H1 (cell line): ENCODE data around the gene PDZRN4. TPM values are rescaled to one million over a fixed set of nuclear protein-coding genes. Genes with fewer than 3 reads are reported as not detected.

Experiments used
- CTCF ChIA-PET: fragments of 300-600 bp; sonication (Branson Sonifier 250); formaldehyde crosslinking; loops from one replicate; lab custom pipeline; 2021; ENCODE audit not compliant: partially characterized antibody; lab: Charles Lee
- POLR2A ChIA-PET: fragments of 300-600 bp; sonication (Branson Sonifier 250); formaldehyde crosslinking; loops from one replicate; lab custom pipeline; 2021; ENCODE audit warnings: inconsistent platforms; ENCODE audit not compliant: partially characterized antibody; lab: Charles Lee
- DNase-seq, 2 experiments: peaks; one replicate each; pipeline versions ENCODE4 v3.0.0 to v3.0.0-alpha.2; 2010 to 2022; ENCODE audit warnings: low spot score in 2 of 2, low read depth in 1 of 2, mixed read lengths in 1 of 2
- FAIRE-seq: peaks from 2 replicates; lab custom pipeline; 2011; peaks lifted over from hg19 to GRCh38; lab: Jason Lieb, UNC
- H2AFZ ChIP-seq: 2 replicates; pipeline ENCODE4 v1.8.1; 2012; ENCODE audit warnings: low read length, inconsistent platforms
- H2AK5ac ChIP-seq: 2 replicates; pipeline ENCODE4 v1.6.1; 2013; ENCODE audit warnings: low read depth, low read length
- H2BK120ac ChIP-seq: replicated peaks from 2 replicates; pipeline ENCODE3; 2013; ENCODE audit warnings: low read depth, low read length, inconsistent platforms
- H2BK12ac ChIP-seq: 2 replicates; pipeline ENCODE4 v1.6.1; 2013; ENCODE audit warnings: low read depth, low read length
- H2BK15ac ChIP-seq: 2 replicates; pipeline ENCODE4 v1.6.1; 2013; ENCODE audit warnings: low read length
- H2BK20ac ChIP-seq: 2 replicates; pipeline ENCODE4 v1.6.1; 2013; ENCODE audit warnings: low read length
- H2BK5ac ChIP-seq: 2 replicates; pipeline ENCODE4 v1.6.1; 2013; ENCODE audit warnings: low read depth, low read length
- H3K14ac ChIP-seq: 2 replicates; pipeline ENCODE4 v1.6.1; 2013; ENCODE audit warnings: inconsistent platforms; ENCODE audit not compliant: insufficient read length
- H3K18ac ChIP-seq: 2 replicates; pipeline ENCODE4 v1.6.1; 2013; ENCODE audit warnings: low read length; ENCODE audit errors: extremely low read depth
- H3K23ac ChIP-seq: 2 replicates; pipeline ENCODE4 v1.6.1; 2013; ENCODE audit warnings: inconsistent platforms; ENCODE audit not compliant: insufficient read length
- H3K23me2 ChIP-seq: 2 replicates; pipeline ENCODE4 v1.6.1; 2013; ENCODE audit warnings: low read depth, low read length
- H3K27ac ChIP-seq: 2 replicates; pipeline ENCODE4 v1.6.1; 2011; ENCODE audit warnings: low read depth, low read length, inconsistent platforms
- H3K27me3 ChIP-seq, 4 experiments: replicated peaks in 1 of 4; 1 replicate in 1 of 4; 2 replicates in 3 of 4; pipeline versions ENCODE4 v1.6.1 to v1.8.1; 2011 to 2013; ENCODE audit warnings: low read length in 3 of 4, mild to moderate bottlenecking in 3 of 4, inconsistent platforms in 2 of 4, mixed read lengths in 2 of 4, moderate library complexity in 1 of 4; ENCODE audit not compliant: control insufficient read depth in 3 of 4, insufficient read depth in 3 of 4; ENCODE audit errors: extremely low read depth in 1 of 4
- H3K36me3 ChIP-seq, 4 experiments: 2 replicates each; pipeline versions ENCODE4 v1.6.1 to v1.8.1; 2011 to 2013; ENCODE audit warnings: mild to moderate bottlenecking in 4 of 4, low read length in 3 of 4, moderate library complexity in 2 of 4, control low read depth in 1 of 4, inconsistent platforms in 1 of 4; ENCODE audit not compliant: insufficient read depth in 4 of 4, control insufficient read depth in 2 of 4
- H3K4ac ChIP-seq: replicated peaks from 2 replicates; pipeline ENCODE3; 2013; ENCODE audit warnings: low read length, low read depth, mixed read lengths, inconsistent platforms; ENCODE audit not compliant: insufficient read length
- H3K4me1 ChIP-seq, 4 experiments: replicated peaks in 1 of 4; 1 replicate in 1 of 4; 2 replicates in 3 of 4; pipeline versions ENCODE4 v1.6.1 to v1.8.1; 2011 to 2013; ENCODE audit warnings: low read length in 3 of 4, inconsistent platforms in 2 of 4, mixed read lengths in 1 of 4; ENCODE audit not compliant: insufficient read depth in 4 of 4, control insufficient read depth in 3 of 4
- H3K4me2 ChIP-seq, 2 experiments: 2 replicates each; pipeline versions ENCODE4 v1.6.1 to v1.8.1; 2011 to 2013; ENCODE audit warnings: low read depth in 2 of 2, low read length in 2 of 2, control low read depth in 1 of 2, inconsistent platforms in 1 of 2, mild to moderate bottlenecking in 1 of 2; ENCODE audit not compliant: insufficient read depth in 1 of 2
- H3K4me3 ChIP-seq, 4 experiments: fragments of 200-600, 300-600 bp in 1 of 4; sonication (generic), shearing (Covaris generic), sonication (Bioruptor Twin) in 1 of 4; 2 replicates each; pipeline versions ENCODE4 v1.5.1 to v1.8.1; 2011 to 2016; ENCODE audit warnings: low read length in 4 of 4, low read depth in 3 of 4, control low read depth in 2 of 4, inconsistent platforms in 2 of 4, mild to moderate bottlenecking in 2 of 4, mixed read lengths in 1 of 4, moderate library complexity in 1 of 4; ENCODE audit not compliant: insufficient read depth in 2 of 4; ENCODE audit errors: extremely low read depth in 1 of 4
- H3K56ac ChIP-seq: replicated peaks from 2 replicates; pipeline ENCODE3; 2013; ENCODE audit warnings: low read depth, mild to moderate bottlenecking, mixed read lengths, low read length, inconsistent platforms; ENCODE audit not compliant: insufficient read length
- H3K79me1 ChIP-seq: 2 replicates; pipeline ENCODE4 v1.6.1; 2013; ENCODE audit warnings: low read depth, low read length, control low read depth
- H3K79me2 ChIP-seq, 2 experiments: 2 replicates each; pipeline versions ENCODE4 v1.6.1 to v1.8.1; 2012 to 2013; ENCODE audit warnings: low read length in 2 of 2, mild to moderate bottlenecking in 2 of 2, inconsistent platforms in 1 of 2; ENCODE audit not compliant: insufficient read depth in 2 of 2, control insufficient read depth in 1 of 2
- H3K9ac ChIP-seq, 4 experiments: replicated peaks in 1 of 4; 1 replicate in 1 of 4; 2 replicates in 3 of 4; pipeline versions ENCODE4 v1.6.1 to v1.8.1; 2011 to 2013; ENCODE audit warnings: low read depth in 3 of 4, low read length in 3 of 4, control low read depth in 2 of 4, mild to moderate bottlenecking in 2 of 4, moderate library complexity in 2 of 4, inconsistent platforms in 1 of 4; ENCODE audit errors: extremely low read depth in 1 of 4
- H3K9me3 ChIP-seq, 2 experiments: 2 replicates each; pipeline versions ENCODE4 v1.6.1 to v1.8.1; 2012 to 2013; ENCODE audit warnings: mild to moderate bottlenecking in 2 of 2, moderate library complexity in 2 of 2, control low read depth in 1 of 2, inconsistent platforms in 1 of 2, low read depth in 1 of 2, low read length in 1 of 2, mixed read lengths in 1 of 2; ENCODE audit not compliant: insufficient read depth in 2 of 2
- H4K20me1 ChIP-seq, 2 experiments: replicated peaks in 1 of 2; 2 replicates each; pipeline versions ENCODE3 to v1.8.1; 2011 to 2013; ENCODE audit warnings: inconsistent platforms in 2 of 2, low read length in 2 of 2, mild to moderate bottlenecking in 1 of 2; ENCODE audit not compliant: insufficient read depth in 2 of 2, control insufficient read depth in 1 of 2
- H4K5ac ChIP-seq: 2 replicates; pipeline ENCODE4 v1.6.1; 2013; ENCODE audit warnings: low read length, low read depth, mixed read lengths, inconsistent platforms; ENCODE audit not compliant: insufficient read length
- H4K8ac ChIP-seq: 2 replicates; pipeline ENCODE4 v1.8.0; 2013; ENCODE audit warnings: mild to moderate bottlenecking, moderate library complexity, low read length, inconsistent platforms; ENCODE audit not compliant: insufficient read depth; ENCODE audit errors: extremely low read depth
- H4K91ac ChIP-seq: replicated peaks from 2 replicates; pipeline ENCODE3; 2013; ENCODE audit warnings: low read length, mixed read lengths, inconsistent platforms; ENCODE audit not compliant: insufficient read length
- HDAC6 ChIP-seq: IDR thresholded peaks from one replicate; pipeline ENCODE4 v1.7.1; 2012; ENCODE audit warnings: low read depth, mild to moderate bottlenecking, inconsistent platforms, low read length, moderate library complexity
- RBBP5 ChIP-seq: IDR thresholded peaks from 2 replicates; pipeline ENCODE4 v1.7.1; 2012; ENCODE audit warnings: low read depth, mild to moderate bottlenecking, inconsistent platforms, low read length, moderate library complexity, borderline replicate concordance
- SAP30 ChIP-seq: fragments of 300-600 bp; sonication (generic); IDR thresholded peaks from 2 replicates; pipeline ENCODE4 v1.7.1; 2012; ENCODE audit warnings: low read length, moderate library complexity, mild to moderate bottlenecking, inconsistent platforms; ENCODE audit not compliant: insufficient read depth, insufficient replicate concordance
- WGBS, 2 experiments: shearing (Covaris generic) in 1 of 2; methylation state at CpG; one replicate each; pipeline versions ENCODE4 v1.1.6 to v1.1.7; 2013 to 2015; ENCODE audit warnings: low lambda C conversion rate in 2 of 2, mixed read lengths in 2 of 2, inconsistent platforms in 1 of 2, low coverage in 1 of 2, missing lambda C conversion rate in 1 of 2; ENCODE audit not compliant: insufficient replicate concordance in 2 of 2, insufficient coverage in 1 of 2, insufficient read length in 1 of 2; ENCODE audit errors: extremely low coverage in 1 of 2, missing lambda C conversion rate in 1 of 2; 5-methylcytosine and 5-hydroxymethylcytosine counted together
- polyA plus RNA-seq, 7 experiments: library from polyadenylated mRNA; depleted of rRNA in 3 of 7; stranded (reverse) in 5 of 7; unstranded in 2 of 7; fragments of >200 nt in 5 of 7; fragments of 200-250 nt in 2 of 7; gene quantifications; 1 replicate in 5 of 7; 2 replicates in 1 of 7; 4 replicates in 1 of 7; pipeline versions ENCODE4 v1.2.1 to v1.2.3, GENCODE V29; 2011 to 2013; ENCODE audit warnings: missing spikeins in 2 of 7, mixed read lengths in 2 of 7
- total RNA-seq: library from RNA; stranded (reverse); fragmentation: NEBNext Ultra II Directional; extraction: Animal tissue kit (Norgen Biotek cat#: 25700); gene quantifications from 2 replicates; pipeline ENCODE4 v1.2.1, GENCODE V29; 2021

PDZRN4 gene
- total and polyA plus RNA-seq, 2 of the 8 experiments (the other 6 are each of a cell fraction or from before 2014, with no cell fraction given) = not detected

GRCh38 chr12:41225179-41225578 is 37.1 kb downstream of the PDZRN4 start:
- no peak overlapping the region for H3K56ac ChIP-seq
- H2BK12ac ChIP-seq = no peak overlapping the region
- TF ChIP-seq RBBP5 (no peak), SAP30 (no peak), HDAC6 (no peak)

More at GRCh38 chr12:41225179-41225578, 37.1 kb downstream of the PDZRN4 start:
- Histone ChIP-seq H3K79me2 (no peaks in the 10 kb centered on the region), H3K23ac (no peak overlapping the region), H3K36me3 (no peaks in the 10 kb centered on the region), H3K4me3 (no peak overlapping the region), H3K18ac (no peak overlapping the region), H3K4ac (no peak overlapping the region), H2AFZ (no peak overlapping the region), H4K20me1 (no peaks in the 10 kb centered on the region), H4K8ac (no peak overlapping the region), H3K27me3 (no peaks in the 10 kb centered on the region), H3K4me2 (no peak overlapping the region), H4K91ac (no peak overlapping the region), H2BK5ac (no peak overlapping the region), H3K4me1 (peaks cover 0 to 2% (median 0%) of the 10 kb centered on the region in 4 experiments; a peak in 4 of 7 replicates), H3K23me2 (no peaks in the 10 kb centered on the region), H2BK15ac (no peak overlapping the region), H3K9ac (no peak overlapping the region), H3K14ac (no peak overlapping the region), H2BK20ac (no peak overlapping the region), H3K79me1 (no peaks in the 10 kb centered on the region), H4K5ac (no peak overlapping the region), H2AK5ac (no peak overlapping the region), H3K9me3 (no peaks in the 10 kb centered on the region), H2BK120ac (no peak overlapping the region), H3K27ac (no peak overlapping the region)
- DNase-seq = no peak
- ChIA-PET POLR2A (no interaction called here), CTCF (interaction anchor here (0.9 to 2.9 kb wide), 2 partner anchors 9 to 16 kb away, joined by 4 to 14 read pairs; no protein-coding TSS in a partner anchor)
- no peak for FAIRE-seq
- 86% methylated on average over 1 of the region's 1 CpG; no CpG with 5 or more reads in 1 of the 2 experiments for WGBS, 2 experiments
